Ishikawa (cell line): Measurements from ENCODE around the gene KRTAP4-4.
A peak's percentile ranks its signal among the peaks of the same experiment; 100 is the strongest.

ENCODE experiments used
- EP300 ChIP-seq: IDR thresholded peaks from 2 replicates; pipeline ENCODE4 v1.6.1; 2012; ENCODE audit warnings: borderline replicate concordance
- RAD21 ChIP-seq: IDR thresholded peaks from 2 replicates; pipeline ENCODE4 v1.6.1; 2012; ENCODE audit warnings: low read depth
- REST ChIP-seq: IDR thresholded peaks from 2 replicates; pipeline ENCODE4 v1.6.1; 2012; ENCODE audit warnings: low read depth, mild to moderate bottlenecking
- TAF1 ChIP-seq: IDR thresholded peaks from 2 replicates; pipeline ENCODE4 v1.6.1; 2012; ENCODE audit warnings: low read depth, mild to moderate bottlenecking
- TEAD4 ChIP-seq: IDR thresholded peaks from 2 replicates; pipeline ENCODE4 v1.6.1; 2012
- YY1 ChIP-seq: IDR thresholded peaks from 2 replicates; pipeline ENCODE4 v1.6.1; 2012; ENCODE audit warnings: low read depth
- ZBTB7A ChIP-seq: IDR thresholded peaks from 2 replicates; pipeline ENCODE4 v1.6.1; 2012; ENCODE audit warnings: low read depth

- no peak for TF ChIP-seq ZBTB7A
- TF ChIP-seq TAF1: no peak
- no peak for TF ChIP-seq RAD21
- TF ChIP-seq REST: peak; percentile 51; the same call in 1 of the 2 replicates
- no peak for TF ChIP-seq EP300
- TF ChIP-seq TEAD4: no peak
- TF ChIP-seq YY1: no peak
These were observed 10.9 kb downstream of the KRTAP4-4 start, which contains the start of gene KRTAP4-5 for GRCh38 chr17:41149652-41149985.
